Medulla oblongata (tissue), 1 donor: Measurements from ENCODE around the gene POLG2.
"Not testable (repeated sequence)": the region's sequence is repeated elsewhere in the genome, so short reads cannot be mapped to it uniquely, and the experiment has no call there.

Experiments used
- DNase-seq: peaks from one replicate; pipeline ENCODE4 v3.0.0-alpha.2; 2015; ENCODE audit errors: extremely low spot score

POLG2 gene

DNA sequence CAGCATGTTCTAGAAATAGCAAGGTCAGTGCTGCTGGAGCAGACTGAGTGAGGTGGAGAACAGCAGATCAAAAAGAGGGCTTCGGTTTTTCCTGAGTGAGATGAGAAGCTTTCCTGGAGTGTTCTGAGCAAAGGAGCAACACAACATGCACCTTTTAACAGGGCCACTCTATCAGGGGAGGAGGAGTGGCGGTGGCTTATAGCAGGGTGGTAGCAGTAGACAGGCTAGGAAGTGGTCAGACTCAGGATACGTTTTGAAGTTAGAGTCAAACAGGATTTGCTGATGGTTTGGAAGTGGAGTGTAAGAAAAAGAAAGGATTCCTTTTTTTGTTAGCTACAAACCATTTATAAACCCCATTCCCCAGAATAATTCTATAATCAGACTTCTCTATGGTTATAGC, 12.5 kb downstream of the POLG2 start:
- no peak for DNase-seq

DNA sequence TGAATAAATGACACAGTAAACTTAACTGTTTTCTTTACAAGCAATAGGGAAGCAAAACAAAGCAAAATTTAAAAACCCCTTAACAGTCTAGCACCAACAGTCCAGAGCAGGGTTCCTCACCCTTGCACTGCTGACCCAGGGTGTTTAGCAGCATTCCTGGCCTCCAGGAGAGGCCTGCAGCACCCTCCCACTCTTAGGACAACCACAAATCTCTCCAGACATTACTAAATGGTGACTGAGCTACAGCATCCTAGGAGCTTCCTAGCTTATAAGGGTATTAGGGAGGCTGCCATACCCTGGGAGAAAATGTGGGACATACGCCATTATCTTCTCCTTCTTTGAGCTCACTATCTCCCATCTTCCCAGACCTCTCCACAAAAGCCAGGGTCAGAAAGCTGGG, 15.9 kb downstream of the POLG2 start:
- DNase-seq = no peak

DNA sequence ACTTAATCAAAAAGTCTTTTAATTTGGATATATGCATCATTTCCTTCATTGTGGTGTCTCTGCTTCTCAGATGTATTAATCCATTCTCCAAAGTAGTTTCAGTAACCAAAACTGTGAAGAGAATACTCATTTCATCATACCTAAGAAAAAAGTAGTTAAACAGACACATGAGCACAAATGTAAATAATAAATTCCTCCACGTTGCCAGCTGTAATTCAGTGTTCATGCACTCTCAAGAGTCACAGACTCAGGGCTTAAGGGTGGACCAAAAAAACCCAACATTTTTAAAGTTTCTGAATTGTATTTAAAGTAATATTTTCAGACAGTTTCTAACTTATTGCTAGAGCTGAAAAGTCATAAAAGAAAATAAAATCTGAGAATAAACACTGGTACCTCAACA, 19.0 kb downstream of the POLG2 start:
- DNase-seq = no peak

DNA sequence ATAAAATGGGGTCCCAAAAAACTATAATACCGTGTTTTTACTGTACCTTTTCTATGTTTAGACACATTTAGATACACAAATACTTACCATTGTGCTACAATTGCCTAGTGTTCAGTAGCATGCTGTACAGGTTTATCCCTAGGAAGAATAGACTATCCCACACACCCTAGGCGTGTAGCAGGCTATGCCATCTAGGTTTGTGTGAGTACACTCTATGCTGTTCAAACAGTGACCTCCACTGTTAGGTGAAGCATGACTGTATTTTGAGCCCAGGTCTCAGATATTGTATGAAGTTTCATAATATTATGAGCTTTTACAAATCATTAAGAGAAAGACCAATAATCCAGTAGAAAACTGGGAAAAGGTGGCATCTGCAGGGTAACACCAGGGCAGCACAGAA, 24.3 kb downstream of the POLG2 start:
- DNase-seq = no peak

DNA sequence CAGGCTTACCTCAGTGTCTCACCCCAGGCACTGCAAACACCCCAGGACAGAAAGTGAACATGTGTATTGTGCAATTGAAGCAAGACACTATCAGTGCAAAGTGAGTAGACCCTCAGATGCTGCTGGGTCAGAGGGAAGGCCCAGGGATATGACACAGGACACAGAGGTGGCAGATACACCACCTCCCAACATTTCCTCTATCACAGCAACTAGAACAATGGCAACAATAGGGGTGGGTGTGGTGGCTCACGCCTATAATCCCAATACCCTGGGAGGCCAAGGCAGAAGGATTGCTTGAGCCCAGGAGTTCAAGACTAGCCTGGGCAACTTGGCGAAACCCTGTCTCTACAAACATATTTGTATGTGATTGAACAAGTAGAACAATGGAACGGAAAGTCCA, 25.4 kb downstream of the POLG2 start:
- DNase-seq = no peak

DNA sequence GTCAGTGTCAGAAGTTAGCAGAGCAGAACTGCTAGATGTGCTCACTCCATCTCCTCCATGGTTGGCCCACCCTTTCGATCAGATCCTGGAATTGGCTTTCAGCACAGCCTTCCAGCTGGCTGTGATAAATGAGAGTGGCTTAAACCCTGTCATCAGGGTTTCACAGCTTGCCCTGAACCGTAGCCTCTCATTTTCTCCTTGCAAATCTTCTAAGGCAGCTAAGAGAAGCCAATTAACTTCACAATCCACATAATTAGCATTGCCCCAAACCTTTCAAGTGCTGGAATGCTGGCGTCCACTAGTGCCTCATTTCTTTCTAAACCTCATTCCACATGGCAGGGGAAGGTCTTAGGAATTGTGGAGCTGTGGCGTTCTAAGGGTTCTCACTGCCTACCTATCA, 26.2 kb downstream of the POLG2 start:
- no peak for DNase-seq

DNA sequence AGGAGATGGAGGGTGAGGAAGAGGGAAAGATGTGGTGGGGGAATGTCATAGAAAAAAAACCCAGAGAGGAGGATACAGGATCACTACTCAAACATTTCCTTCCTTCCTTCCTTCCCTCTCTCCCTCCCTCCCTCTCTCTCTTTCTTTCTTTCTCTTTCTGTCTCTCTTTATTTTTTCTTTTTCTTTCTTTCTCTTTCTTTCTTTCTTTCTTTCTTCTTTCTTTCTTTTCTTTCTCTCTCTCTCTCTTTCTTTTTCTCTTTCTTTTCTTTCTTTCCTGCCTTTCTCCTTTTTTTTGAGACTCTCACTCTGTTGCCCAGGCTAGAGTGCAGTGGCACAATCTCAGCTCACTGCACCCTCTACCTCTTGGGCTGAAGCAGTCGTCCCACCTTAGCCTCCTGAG, 30.0 kb downstream of the POLG2 start:
- not testable (repeated sequence) for DNase-seq

DNA sequence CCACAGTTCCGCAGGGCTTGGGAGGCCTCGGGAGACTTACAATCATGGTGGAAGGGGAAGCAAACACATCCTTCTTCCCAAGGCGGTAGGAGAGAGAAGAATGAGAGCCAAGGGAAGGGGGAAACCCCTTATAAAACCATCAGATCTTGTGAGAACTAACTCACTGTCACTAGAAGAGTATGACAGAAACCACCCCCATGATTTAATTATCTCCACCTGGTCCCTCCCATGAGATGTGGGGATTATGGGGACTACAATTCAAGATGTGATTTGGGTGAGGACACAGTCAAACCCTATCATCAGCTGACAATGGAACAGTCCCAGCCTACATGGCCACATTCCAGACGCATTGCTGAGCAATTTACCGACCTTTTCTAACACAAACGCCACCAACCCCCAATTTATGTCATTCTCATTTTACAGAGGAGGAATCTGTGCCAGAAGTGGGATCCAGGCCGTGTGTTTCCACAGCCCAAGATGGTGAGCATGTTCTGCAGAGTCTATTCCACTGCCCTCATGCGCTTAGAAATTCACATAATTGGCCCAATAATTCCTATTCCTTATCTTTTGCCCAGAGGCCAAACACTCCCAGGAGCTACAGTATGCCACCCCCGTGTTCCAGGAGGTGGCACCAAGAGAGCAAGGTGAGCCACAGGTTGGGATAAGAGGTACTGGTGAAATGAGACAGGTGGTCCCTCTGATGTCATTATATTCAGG, 30.7 kb downstream of the POLG2 start:
- DNase-seq = no peak

DNA sequence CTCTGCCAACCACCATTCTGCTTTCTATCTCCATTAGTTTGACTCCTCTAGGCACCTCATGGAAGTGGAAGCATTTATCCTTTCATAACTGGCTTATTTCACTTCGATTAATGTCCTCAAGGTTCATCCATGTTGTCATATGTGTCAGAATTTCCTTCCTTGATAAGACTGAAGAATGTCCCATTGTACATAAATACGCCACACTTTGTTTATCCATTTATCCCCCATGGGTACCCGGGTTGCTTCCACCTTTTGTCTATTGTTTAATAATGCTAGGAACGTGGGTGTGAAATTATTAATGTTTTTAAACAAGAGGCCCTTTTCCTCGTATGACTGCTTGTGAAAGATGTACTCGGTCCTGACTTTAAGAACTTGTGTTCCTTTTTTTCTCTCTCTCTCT, 35.1 kb downstream of the POLG2 start:
- DNase-seq = no peak

DNA sequence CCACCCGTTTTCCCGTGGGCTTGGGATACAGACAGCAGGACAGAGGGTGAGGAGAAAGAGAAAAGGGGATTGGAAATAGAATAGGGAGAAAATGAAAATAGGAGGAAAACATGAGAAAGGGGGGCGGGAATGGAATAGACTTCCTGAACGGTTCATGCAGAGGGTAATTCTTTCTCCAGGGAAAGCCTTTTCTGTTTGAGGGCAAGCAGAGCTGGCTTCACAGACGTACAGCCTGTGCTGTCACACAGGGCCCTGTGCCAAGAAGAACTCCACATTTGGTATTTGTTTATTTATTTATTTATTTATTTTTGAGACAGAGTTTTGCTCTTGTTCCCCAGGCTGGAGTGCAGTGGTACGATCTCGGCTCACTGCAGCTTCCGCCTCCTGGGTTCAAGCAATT, 35.9 kb downstream of the POLG2 start:
- no peak for DNase-seq

DNA sequence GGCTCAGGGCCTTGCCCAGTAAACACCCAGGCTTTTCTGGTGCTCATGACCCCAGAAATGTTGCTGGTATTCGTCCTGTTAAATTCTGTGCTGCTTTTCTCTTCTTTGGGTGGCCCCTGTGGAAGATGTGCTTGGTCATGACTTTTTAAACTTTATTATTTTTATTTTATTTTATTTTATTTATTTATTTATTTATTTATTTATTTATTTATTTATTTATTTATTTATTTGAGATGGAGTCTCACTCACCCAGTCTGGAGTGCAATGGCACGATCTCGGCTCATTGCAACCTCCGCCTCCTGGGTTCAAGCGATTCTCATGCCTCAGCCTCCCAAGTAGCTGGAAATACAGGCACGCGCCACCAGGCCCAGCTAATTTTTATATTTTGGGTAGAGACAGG, 37.0 kb downstream of the POLG2 start:
- not testable (repeated sequence) for DNase-seq

DNA sequence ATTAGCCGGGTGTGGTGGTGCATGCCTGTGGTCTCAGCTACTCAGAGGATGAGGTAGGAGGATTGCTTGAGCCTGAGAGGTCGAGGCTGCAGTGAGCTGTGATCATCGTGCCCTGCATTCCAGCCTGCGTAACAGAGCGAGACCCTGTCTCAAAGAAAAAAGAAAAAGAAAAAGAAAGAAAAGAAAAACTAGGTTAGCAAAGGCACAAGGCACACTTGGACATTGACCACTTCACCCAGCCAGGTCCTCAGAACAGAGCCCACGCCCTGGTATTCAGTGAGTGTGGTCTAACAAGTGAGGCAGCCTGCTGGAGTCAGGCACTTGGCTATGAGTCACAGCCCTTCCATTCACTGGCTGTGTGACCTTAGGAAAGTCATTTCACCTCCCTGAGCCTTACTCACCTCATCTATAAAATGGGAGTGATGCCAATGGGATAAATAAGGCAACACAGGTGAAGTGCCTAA, 37.5 kb downstream of the POLG2 start:
- no peak for DNase-seq

DNA sequence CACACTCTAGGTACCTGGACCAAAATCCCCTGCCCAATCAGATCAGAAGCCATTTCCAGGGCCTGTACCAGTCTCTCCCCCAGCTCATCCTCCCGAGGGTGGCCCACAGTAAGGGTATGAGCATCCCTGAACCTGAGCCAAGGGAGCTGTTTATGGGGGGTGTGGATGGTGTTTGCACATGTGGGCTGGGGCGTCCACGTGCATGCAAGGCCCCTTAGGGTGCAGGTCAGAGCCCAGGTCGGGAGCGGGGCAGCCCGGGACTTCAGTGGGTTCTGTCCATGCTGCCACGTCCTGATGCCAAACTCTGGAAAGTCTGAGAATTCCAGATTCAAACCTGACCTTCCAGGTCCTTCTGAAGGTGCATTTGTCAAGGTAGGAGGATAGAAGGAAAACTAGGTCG, 38.1 kb downstream of the POLG2 start:
- DNase-seq = no peak

DNA sequence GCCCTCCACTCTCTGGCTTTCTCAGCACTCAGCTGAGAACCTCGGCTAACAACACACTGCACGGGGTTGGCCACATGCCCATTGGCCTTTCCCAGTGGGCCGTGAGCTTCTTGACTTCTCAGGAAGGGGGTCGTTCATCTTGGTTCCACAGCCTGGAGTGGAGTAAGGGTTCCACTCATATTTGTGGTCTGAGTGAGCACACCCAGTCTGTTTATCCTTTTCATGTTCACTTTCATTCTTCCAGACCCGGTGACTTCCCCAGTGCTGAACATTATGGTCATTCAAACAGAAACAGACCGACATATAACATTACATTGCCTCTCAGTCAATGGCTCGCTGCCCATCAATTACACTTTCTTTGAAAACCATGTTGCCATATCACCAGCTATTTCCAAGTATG, 39.7 kb downstream of the POLG2 start:
- DNase-seq = no peak

DNA sequence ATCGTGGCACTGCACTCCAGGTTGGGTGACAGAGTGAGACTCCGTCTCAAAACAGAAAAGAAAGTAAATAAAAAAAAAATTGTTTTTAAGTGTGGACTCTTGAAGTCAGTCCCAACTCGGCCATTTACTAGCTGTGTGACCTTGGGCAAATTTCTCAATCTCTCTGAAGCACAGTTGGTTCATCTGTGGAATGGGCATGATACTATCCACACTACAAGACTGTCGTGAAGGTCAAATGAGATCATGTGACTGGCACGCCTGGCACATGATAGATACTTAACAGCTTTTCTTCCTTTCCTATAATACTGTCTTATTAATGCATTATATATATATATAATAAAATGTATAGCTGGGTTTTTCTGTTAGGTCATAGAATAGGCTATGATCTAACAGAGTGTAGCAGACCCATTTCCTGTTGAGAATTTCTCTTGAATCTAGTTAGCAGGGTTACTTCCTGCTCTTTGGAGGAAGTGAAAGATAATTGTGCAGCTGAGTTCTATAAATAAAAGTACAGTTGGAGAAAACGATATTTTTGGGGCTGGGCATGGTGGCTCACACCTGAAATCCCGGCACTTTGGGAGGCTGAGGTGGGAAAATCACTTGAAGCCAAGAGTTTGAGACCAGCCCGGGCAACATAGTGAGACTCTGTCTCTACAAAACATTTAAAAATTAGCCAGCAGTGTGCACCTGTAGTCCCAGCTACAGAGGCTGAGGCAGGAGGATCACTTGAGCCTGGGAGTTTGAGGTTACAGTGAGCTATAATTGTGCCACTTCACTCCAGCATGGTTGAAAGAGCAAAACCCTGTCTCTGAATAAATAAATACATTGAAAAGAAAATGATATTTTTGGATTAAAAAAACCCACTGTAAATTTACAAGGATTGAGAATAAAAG, 40.6 kb downstream of the POLG2 start:
- peak; percentile 35 for DNase-seq

DNA sequence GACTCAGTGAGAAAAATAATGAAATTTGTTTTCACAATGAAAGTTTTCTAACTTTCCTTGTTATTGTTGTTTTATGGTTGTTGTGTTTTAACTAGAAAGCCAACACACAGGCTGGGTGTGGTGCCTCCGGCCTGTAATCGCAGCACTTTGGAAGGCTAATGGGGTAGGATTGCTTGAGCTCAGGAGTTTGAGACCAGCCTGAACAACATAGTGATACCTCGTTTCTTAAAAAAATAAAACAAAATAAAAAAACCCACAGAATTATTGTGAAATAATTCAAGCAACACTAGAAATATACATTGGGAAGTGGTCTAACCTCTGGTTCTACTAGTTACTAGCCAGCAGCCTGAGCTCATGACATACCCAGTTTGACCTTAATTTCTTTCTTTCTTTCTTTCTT, 47.3 kb downstream of the POLG2 start:
- no peak for DNase-seq

DNA sequence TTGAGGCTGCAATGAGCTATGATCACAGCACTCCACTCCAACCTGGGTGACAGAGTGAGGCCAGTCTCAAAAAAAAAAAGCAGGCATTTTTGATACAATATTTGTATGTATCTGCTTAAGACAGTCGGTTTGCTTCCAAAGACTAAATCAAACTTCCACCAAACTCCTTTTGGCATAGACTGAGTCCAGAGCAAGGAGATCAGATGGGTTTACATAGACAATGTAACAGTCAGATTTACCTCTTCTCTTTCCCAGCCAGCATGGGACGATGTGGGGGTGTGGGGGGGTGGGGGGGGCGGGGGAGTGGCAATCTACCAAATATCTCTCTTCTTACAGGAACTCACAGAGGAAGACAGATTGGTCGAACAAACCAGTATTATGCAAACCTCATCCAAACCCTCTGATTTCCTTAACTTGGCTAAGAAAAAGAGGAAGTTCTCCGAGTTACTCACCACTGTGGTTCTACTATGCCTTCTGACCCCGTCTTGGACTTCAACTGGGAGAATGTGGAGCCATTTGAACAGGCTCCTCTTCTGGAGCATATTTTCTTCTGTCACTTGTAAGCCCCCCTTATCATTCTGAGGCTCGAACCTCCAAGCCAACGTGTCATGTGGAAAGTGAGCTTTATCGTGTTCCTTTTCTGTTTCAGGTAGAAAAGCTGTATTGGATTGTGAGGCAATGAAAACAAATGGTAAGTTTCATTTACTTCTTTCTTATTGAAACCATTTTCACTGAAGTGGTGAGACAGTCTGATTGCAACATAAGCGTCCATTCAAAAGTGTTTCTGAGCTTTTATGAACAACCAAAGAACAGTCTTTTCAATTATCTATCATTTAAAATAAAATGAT, 48.0 kb downstream of the POLG2 start, which contains the start of gene MILR1:
Gene MILR1, plus strand, starts transcription at position 451 of the 848 bp plus-strand sequence. Its CDS starts 54 bp downstream, at position 505.
- DNase-seq = peak; percentile 88

DNA sequence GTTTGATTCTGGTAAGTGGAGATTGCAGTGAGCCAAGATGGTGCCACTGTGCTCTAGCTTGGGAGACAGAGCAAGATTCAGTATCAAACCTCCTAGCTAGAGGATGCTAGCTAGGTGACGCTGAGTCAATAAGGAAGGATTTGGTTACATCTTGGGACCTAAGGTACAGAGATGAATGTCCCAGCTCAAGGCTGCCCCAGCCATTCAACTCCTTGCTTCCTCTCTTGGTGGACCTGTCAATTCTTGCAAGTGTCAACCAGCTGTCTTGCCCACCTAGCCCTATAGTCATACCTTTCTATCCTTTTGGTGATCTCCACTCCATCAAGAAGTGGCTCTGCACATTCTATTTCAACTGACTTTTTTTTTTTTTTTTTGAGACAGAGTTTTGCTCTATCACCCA, 49.3 kb downstream of the POLG2 start:
- DNase-seq = no peak

DNA sequence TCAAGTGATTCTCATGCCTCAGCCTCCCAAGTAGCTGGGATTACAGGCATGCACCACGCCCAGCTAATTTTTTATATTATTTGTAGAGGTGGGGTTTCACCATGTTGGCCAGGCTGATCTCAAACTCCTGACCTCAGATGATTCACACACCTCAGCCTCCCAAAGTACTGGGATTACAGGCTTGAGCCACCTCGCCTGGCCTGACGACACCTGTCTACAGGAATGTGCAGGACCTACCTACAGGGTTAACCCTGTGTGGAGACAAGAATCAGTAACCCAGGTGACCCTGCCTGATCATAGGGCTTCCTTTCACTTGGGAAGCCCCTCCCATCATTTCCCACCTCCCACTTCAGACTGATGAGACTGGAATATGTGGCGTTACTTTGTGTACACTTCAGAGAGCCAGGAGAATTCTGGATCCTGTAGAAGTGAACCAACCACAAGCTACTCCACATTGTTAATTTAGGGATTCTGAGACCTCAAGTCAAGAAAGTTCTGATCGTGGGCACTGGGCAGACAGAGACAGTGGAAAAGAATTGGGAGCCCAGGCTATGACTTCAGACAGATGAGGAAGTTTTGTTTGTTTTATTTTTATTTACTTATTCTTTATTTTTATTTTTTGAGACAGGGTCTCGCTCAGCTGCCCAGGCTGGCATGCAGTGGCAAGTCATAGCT, 53.6 kb downstream of the POLG2 start:
- no peak for DNase-seq

DNA sequence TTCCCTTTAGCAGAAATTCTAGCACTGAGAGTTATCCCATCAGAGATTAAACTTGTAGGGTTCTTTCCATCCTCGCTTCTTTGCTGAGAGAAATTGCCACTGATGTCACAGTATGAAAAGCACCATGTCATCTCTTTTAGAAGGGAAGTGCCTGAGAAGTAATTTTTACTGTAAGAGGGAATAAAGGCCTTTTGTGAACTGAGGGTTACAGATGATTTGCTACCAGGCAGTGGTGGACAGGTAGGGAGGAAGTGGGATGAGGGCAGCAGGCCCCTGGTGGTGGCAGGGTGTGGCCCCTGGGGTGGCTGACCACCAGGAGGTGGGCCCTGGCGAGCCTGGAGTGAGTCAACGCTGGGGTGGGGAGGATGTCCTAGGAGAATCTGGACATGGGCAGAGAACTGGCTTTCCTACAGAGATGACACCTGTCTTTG, 54.3 kb downstream of the POLG2 start:
- DNase-seq = no peak

DNA sequence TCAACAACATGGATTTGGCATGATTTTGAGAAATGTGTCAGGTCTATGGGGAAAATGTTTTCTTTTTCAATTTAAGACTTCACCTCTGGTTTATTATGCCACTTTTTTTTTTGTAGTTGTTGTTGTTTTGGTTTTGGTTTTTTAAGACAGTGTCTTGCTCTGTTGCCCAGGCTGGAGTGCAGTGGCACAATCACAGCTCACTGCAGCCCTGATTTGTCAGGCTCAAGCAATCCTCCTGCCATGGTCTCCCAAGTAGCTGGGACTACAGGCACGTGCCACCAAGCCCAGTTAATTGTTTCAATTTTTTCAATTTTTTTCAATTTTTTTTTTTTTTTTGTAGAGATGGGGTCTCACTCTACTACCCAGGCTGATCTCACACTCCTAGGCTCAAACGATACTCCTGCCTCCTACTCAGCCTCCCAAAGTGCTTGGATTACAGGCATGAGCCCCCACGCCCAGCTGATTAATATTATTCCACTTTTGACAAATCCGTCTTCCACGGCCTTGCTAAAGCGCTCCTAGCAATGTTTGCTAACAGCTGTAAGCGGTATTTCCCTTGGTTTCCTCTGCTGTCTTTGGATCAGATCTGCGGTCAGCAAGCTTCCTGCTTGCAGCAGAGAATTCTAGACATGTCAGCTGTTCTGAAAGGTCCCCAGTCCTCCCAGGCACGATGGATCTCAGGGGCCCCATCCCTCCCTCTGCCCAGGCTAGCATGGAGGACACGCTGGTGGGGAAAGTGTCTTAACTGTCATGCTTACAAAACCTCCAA, 54.9 kb downstream of the POLG2 start:
- DNase-seq = peak; percentile 74
